GM23338 (cell line): Measurements from ENCODE around the gene MAST4. TPM values are rescaled to one million over a fixed set of nuclear protein-coding genes. Genes with fewer than 3 reads are reported as not detected.

Experiments used
- ATAC-seq: fragments of 200-7000 bp; cut with Tn5 transposase; 3 replicates; pipeline ENCODE4 v1.9.1; 2020
- DNase-seq: peaks from one replicate; pipeline ENCODE4 v3.0.0-alpha.2; 2015; ENCODE audit warnings: low spot score
- H2AFZ ChIP-seq: fragments of 200-600 bp; sonication (generic); 2 replicates; pipeline ENCODE4 v1.8.0; 2016; ENCODE audit warnings: antibody characterized with exemption, mild to moderate bottlenecking, moderate library complexity
- H3F3A ChIP-seq: fragments of 200-600 bp; sonication (generic); replicated peaks from 2 replicates; pipeline ENCODE4 v1.8.0; 2017; ENCODE audit warnings: antibody characterized with exemption, mixed run types, low read depth
- H3K27ac ChIP-seq: fragments of 200-600 bp; sonication (generic); 2 replicates; pipeline ENCODE4 v1.6.1; 2016; ENCODE audit warnings: low read depth
- H3K27me3 ChIP-seq: fragments of 200-600 bp; sonication (generic); 2 replicates; pipeline ENCODE4 v1.8.0; 2016; ENCODE audit warnings: mild to moderate bottlenecking, mixed run types, moderate library complexity; ENCODE audit not compliant: insufficient read depth
- H3K36me3 ChIP-seq: fragments of 200-600 bp; sonication (generic); 2 replicates; pipeline ENCODE4 v1.8.0; 2016; ENCODE audit warnings: mild to moderate bottlenecking; ENCODE audit not compliant: insufficient read depth
- H3K4me1 ChIP-seq: fragments of 200-600 bp; sonication (generic); 2 replicates; pipeline ENCODE4 v1.8.0; 2016; ENCODE audit warnings: mild to moderate bottlenecking, moderate library complexity; ENCODE audit not compliant: insufficient read depth
- H3K4me2 ChIP-seq: fragments of 200-600 bp; sonication (generic); 2 replicates; pipeline ENCODE4 v1.7.1; 2017; ENCODE audit warnings: mixed run types
- H3K4me3 ChIP-seq: fragments of 200-600 bp; sonication (generic); 2 replicates; pipeline ENCODE4 v1.6.1; 2016; ENCODE audit warnings: mixed run types
- H3K79me2 ChIP-seq: fragments of 200-600 bp; sonication (generic); replicated peaks from 2 replicates; pipeline ENCODE4 v1.8.0; 2017; ENCODE audit warnings: mild to moderate bottlenecking; ENCODE audit not compliant: insufficient read depth
- H3K9me2 ChIP-seq: fragments of 200-600 bp; sonication (generic); 2 replicates; pipeline ENCODE4 v1.8.0; 2017; ENCODE audit not compliant: insufficient read depth
- H4K20me1 ChIP-seq: fragments of 200-600 bp; sonication (generic); replicated peaks from 2 replicates; pipeline ENCODE4 v1.8.0; 2017; ENCODE audit warnings: mild to moderate bottlenecking; ENCODE audit not compliant: insufficient read depth
- H3K27ac Mint-ChIP-seq: 2 replicates; pipeline ENCODE4 v1.8.0; 2020; ENCODE audit warnings: inconsistent platforms, mild to moderate bottlenecking, moderate library complexity, mixed read lengths
- H3K27me3 Mint-ChIP-seq: 3 replicates; pipeline ENCODE4 v1.8.0; 2022; ENCODE audit warnings: low read depth, mild to moderate bottlenecking, moderate library complexity, mixed read lengths, inconsistent platforms; ENCODE audit not compliant: insufficient read depth, poor library complexity
- H3K36me3 Mint-ChIP-seq: 3 replicates; pipeline ENCODE4 v1.8.0; 2021; ENCODE audit warnings: low read depth, mild to moderate bottlenecking, inconsistent platforms, moderate library complexity, mixed read lengths
- H3K4me1 Mint-ChIP-seq: 3 replicates; pipeline ENCODE4 v1.8.0; 2020; ENCODE audit warnings: mild to moderate bottlenecking, inconsistent platforms, mixed read lengths
- H3K4me3 Mint-ChIP-seq: 3 replicates; pipeline ENCODE4 v1.8.0; 2021; ENCODE audit warnings: moderate library complexity, mild to moderate bottlenecking, inconsistent platforms, mixed read lengths
- H3K9me3 Mint-ChIP-seq: 3 replicates; pipeline ENCODE4 v1.8.0; 2020; ENCODE audit warnings: moderate library complexity, mild to moderate bottlenecking, inconsistent platforms, mixed read lengths
- EZH2 ChIP-seq: fragments of 200-600 bp; sonication (generic); IDR thresholded peaks from one replicate; pipeline ENCODE4 v1.8.0; 2017; ENCODE audit warnings: antibody characterized with exemption, mild to moderate bottlenecking, low read depth; ENCODE audit not compliant: unreplicated experiment
- EZH2phosphoT487 ChIP-seq: fragments of 200-600 bp; sonication (generic); IDR thresholded peaks from one replicate; pipeline ENCODE4 v1.8.1; 2018; ENCODE audit warnings: antibody characterized with exemption; ENCODE audit not compliant: unreplicated experiment
- NANOG ChIP-seq: IDR thresholded peaks from 2 replicates; pipeline ENCODE4 v1.6.1; 2016; ENCODE audit warnings: antibody characterized with exemption, borderline replicate concordance
- STAT1 ChIP-seq: IDR thresholded peaks from one replicate; pipeline ENCODE4 v1.6.1; 2016; ENCODE audit warnings: antibody characterized with exemption; ENCODE audit not compliant: unreplicated experiment
- polyA plus RNA-seq: library from polyadenylated mRNA; unstranded; fragments of >200 nt; fragmentation: Nextera tagmentation; extraction: Ambion mirVana; gene quantifications from 2 replicates; pipeline ENCODE4 v1.2.1, GENCODE V29; 2016
- total RNA-seq: library from RNA; depleted of rRNA; stranded (reverse); fragments of >200 nt; shearing (Covaris generic); gene quantifications from 2 replicates; pipeline ENCODE4 v1.2.3, GENCODE V29; 2014
- TF ChIP-seq, protein P1 (sequence below): fragments of 250-450 bp; sonication (Bioruptor Pico); IDR thresholded peaks from 2 replicates; pipeline ENCODE4 v1.5.0; 2020; ENCODE audit warnings: mild to moderate bottlenecking, moderate library complexity
- TF ChIP-seq, protein P2 (sequence below): IDR thresholded peaks from 2 replicates; pipeline ENCODE4 v1.6.1; 2016; ENCODE audit warnings: antibody characterized with exemption

The MAST4 gene
- total and polyA plus RNA-seq, 2 experiments from 2014 or later = 3.6 to 8.5 TPM

DNA sequence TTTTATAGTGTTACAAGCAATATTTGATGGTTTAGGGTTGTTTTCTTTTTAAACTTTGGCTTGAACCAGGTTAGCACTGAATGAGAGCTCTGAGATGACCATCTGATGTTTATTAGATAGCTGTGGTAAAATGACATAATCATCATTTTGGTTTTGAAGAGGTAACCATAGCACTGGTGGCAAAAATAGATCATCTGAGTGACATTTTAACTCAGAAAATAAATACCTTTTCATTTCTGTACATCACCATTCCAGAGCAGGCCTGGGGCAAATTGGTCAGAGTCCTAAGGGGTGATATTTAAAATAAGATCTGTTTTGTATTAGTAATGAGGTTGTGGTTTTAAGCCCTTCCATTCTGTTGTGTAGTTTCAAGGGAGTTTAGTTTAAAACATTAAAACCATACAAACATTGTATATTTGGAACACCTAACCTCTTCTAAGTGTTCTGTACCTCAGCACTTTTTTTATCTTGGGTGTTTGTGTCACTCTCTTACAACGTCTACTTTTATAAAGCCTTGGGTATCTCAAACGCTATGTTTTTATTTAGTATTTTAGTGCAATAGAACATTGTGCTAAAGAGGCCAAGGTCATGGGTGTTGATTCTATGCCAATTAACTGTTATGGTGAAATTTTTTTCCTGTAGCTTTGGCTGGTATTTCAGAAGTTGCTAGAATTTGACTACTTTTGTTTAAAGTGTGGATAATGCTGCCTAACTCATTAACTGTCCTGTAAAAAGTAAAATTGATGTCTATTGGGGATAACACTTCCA is 434.3 kb downstream of the MAST4 start (continued):
- TF ChIP-seq, protein P1, sequence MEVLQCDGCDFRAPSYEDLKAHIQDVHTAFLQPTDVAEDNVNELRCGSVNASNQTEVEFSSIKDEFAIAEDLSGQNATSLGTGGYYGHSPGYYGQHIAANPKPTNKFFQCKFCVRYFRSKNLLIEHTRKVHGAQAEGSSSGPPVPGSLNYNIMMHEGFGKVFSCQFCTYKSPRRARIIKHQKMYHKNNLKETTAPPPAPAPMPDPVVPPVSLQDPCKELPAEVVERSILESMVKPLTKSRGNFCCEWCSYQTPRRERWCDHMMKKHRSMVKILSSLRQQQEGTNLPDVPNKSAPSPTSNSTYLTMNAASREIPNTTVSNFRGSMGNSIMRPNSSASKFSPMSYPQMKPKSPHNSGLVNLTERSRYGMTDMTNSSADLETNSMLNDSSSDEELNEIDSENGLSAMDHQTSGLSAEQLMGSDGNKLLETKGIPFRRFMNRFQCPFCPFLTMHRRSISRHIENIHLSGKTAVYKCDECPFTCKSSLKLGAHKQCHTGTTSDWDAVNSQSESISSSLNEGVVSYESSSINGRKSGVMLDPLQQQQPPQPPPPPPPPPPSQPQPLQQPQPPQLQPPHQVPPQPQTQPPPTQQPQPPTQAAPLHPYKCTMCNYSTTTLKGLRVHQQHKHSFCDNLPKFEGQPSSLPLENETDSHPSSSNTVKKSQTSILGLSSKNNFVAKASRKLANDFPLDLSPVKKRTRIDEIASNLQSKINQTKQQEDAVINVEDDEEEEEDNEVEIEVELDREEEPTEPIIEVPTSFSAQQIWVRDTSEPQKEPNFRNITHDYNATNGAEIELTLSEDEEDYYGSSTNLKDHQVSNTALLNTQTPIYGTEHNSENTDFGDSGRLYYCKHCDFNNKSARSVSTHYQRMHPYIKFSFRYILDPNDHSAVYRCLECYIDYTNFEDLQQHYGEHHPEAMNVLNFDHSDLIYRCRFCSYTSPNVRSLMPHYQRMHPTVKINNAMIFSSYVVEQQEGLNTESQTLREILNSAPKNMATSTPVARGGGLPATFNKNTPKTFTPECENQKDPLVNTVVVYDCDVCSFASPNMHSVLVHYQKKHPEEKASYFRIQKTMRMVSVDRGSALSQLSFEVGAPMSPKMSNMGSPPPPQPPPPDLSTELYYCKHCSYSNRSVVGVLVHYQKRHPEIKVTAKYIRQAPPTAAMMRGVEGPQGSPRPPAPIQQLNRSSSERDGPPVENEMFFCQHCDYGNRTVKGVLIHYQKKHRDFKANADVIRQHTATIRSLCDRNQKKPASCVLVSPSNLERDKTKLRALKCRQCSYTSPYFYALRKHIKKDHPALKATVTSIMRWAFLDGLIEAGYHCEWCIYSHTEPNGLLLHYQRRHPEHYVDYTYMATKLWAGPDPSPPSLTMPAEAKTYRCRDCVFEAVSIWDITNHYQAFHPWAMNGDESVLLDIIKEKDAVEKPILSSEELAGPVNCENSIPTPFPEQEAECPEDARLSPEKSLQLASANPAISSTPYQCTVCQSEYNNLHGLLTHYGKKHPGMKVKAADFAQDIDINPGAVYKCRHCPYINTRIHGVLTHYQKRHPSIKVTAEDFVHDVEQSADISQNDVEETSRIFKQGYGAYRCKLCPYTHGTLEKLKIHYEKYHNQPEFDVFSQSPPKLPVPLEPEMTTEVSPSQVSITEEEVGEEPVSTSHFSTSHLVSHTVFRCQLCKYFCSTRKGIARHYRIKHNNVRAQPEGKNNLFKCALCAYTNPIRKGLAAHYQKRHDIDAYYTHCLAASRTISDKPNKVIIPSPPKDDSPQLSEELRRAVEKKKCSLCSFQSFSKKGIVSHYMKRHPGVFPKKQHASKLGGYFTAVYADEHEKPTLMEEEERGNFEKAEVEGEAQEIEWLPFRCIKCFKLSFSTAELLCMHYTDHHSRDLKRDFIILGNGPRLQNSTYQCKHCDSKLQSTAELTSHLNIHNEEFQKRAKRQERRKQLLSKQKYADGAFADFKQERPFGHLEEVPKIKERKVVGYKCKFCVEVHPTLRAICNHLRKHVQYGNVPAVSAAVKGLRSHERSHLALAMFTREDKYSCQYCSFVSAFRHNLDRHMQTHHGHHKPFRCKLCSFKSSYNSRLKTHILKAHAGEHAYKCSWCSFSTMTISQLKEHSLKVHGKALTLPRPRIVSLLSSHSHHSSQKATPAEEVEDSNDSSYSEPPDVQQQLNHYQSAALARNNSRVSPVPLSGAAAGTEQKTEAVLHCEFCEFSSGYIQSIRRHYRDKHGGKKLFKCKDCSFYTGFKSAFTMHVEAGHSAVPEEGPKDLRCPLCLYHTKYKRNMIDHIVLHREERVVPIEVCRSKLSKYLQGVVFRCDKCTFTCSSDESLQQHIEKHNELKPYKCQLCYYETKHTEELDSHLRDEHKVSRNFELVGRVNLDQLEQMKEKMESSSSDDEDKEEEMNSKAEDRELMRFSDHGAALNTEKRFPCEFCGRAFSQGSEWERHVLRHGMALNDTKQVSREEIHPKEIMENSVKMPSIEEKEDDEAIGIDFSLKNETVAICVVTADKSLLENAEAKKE = no peak
- TF ChIP-seq, protein P2, sequence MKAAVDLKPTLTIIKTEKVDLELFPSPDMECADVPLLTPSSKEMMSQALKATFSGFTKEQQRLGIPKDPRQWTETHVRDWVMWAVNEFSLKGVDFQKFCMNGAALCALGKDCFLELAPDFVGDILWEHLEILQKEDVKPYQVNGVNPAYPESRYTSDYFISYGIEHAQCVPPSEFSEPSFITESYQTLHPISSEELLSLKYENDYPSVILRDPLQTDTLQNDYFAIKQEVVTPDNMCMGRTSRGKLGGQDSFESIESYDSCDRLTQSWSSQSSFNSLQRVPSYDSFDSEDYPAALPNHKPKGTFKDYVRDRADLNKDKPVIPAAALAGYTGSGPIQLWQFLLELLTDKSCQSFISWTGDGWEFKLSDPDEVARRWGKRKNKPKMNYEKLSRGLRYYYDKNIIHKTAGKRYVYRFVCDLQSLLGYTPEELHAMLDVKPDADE = no peak
- TF ChIP-seq STAT1 = no peak
- TF ChIP-seq EZH2 = no peak

- H3K79me2 ChIP-seq = no peaks in the 10 kb centered on the region
- no peak overlapping the region for H3K27ac ChIP-seq
- no peak overlapping the region for H2AFZ ChIP-seq
- Mint-ChIP-seq H3K27ac (no peak overlapping the region), H3K27me3 (no peaks in the 10 kb centered on the region), H3K4me1 (peaks cover 29% of the 10 kb centered on the region), H3K36me3 (no peaks in the 10 kb centered on the region), H3K9me3 (no peaks in the 10 kb centered on the region), H3K4me3 (no peak overlapping the region)
- no peak overlapping the region for H3K4me3 ChIP-seq
- peaks cover 9% of the 10 kb centered on the region for H3K4me1 ChIP-seq
- H3K36me3 ChIP-seq = no peaks in the 10 kb centered on the region
- no peaks in the 10 kb centered on the region; the same call in 1 of the 2 replicates for H3K9me2 ChIP-seq
- no peaks in the 10 kb centered on the region for H3F3A ChIP-seq
- no peak for ATAC-seq
- DNase-seq = no peak
- H3K4me2 ChIP-seq = no peak overlapping the region
- H4K20me1 ChIP-seq = no peaks in the 10 kb centered on the region
- no peaks in the 10 kb centered on the region for H3K27me3 ChIP-seq
- TF ChIP-seq EZH2phosphoT487 = no peak
- TF ChIP-seq EZH2 = no peak
- TF ChIP-seq, protein P2 = no peak
- TF ChIP-seq NANOG = no peak
Observed at GRCh38 chr5:67031057-67031443, 434.9 kb downstream of the MAST4 start.
